K562 (cell line): Measurements from ENCODE around the gene REP15. TPM values are rescaled to one million over a fixed set of nuclear protein-coding genes. Genes with fewer than 3 reads are reported as not detected.

Experiments used
- ATAC-seq: fragments of 200-7000 bp; cut with Tn5 transposase; 3 replicates; pipeline ENCODE4 v1.9.1; 2020; ENCODE audit warnings: moderate library complexity
- Bru-seq: library from RNA; stranded (reverse); fragments of 400-500 nt; gene quantifications from one replicate; lab custom pipeline; 2021; lab: Mats Ljungman, UMichigan
- BruChase-seq, 2 experiments: library from RNA; stranded (reverse); fragments of 400-500 nt; gene quantifications; one replicate each; lab custom pipeline; 2021; lab: Mats Ljungman, UMichigan
- BruUV-seq: library from RNA; stranded (reverse); fragments of 400-500 nt; replicated peaks from 2 replicates; lab custom pipeline; 2021; lab: Mats Ljungman, UMichigan
- CTCF ChIA-PET: fragments of 300-600 bp; formaldehyde crosslinking; extraction: SDS; loops from one replicate; lab custom pipeline; 2021; ENCODE audit warnings: low intra/inter-chr PET ratio; lab: Yijun Ruan, JAX
- POLR2A ChIA-PET: fragments of 300-600, 350-650 bp; sonication (Branson Sonifier 250); formaldehyde crosslinking; extraction: SDS; loops from one replicate; lab custom pipeline; 2021; ENCODE audit warnings: antibody characterized with exemption, inconsistent platforms; lab: Yijun Ruan, JAX
- DNase-seq, 4 experiments: peaks; one replicate each; pipeline versions ENCODE4 v3.0.0 to v3.0.0-alpha.2; 2011 to 2018; ENCODE audit warnings: low spot score in 3 of 4, mixed read lengths in 3 of 4; ENCODE audit errors: extremely low read depth in 1 of 4
- FAIRE-seq: peaks from 2 replicates; lab custom pipeline; 2011; peaks lifted over from hg19 to GRCh38; lab: Jason Lieb, UNC
- H2AFZ ChIP-seq: 2 replicates; pipeline ENCODE4 v1.6.0; 2011; ENCODE audit warnings: low read depth, low read length, control low read depth, inconsistent platforms
- H3K27ac ChIP-seq: fragments of 200-600 bp; 3 replicates; pipeline ENCODE4 v1.8.0; 2011; ENCODE audit warnings: low read depth, mild to moderate bottlenecking, control low read depth, inconsistent platforms, low read length, moderate library complexity, mixed read lengths; ENCODE audit errors: extremely low read depth
- H3K27me3 ChIP-seq, 2 experiments: fragments of 300-600 bp in 1 of 2; 2 replicates in 1 of 2; 3 replicates in 1 of 2; pipeline versions ENCODE4 v1.6.0 to v1.8.0; 2011; ENCODE audit warnings: inconsistent platforms in 2 of 2, low read length in 2 of 2, mild to moderate bottlenecking in 1 of 2, mixed read lengths in 1 of 2, moderate library complexity in 1 of 2; ENCODE audit not compliant: control insufficient read depth in 2 of 2, insufficient read depth in 2 of 2
- H3K36me3 ChIP-seq: fragments of 300-600 bp; 3 replicates; pipeline ENCODE4 v1.8.0; 2011; ENCODE audit warnings: mild to moderate bottlenecking, low read length, inconsistent platforms; ENCODE audit not compliant: control insufficient read depth, insufficient read depth
- H3K4me1 ChIP-seq, 2 experiments: fragments of 200-600 bp in 1 of 2; replicated peaks in 1 of 2; 2 replicates in 1 of 2; 3 replicates in 1 of 2; pipeline versions ENCODE4 v1.5.1 to v1.8.0; 2011; ENCODE audit warnings: inconsistent platforms in 2 of 2, low read length in 2 of 2, mild to moderate bottlenecking in 1 of 2, mixed read lengths in 1 of 2, moderate library complexity in 1 of 2; ENCODE audit not compliant: control insufficient read depth in 2 of 2, insufficient read depth in 2 of 2
- H3K4me2 ChIP-seq: 2 replicates; pipeline ENCODE4 v1.6.1; 2011; ENCODE audit warnings: low read length, control low read depth, inconsistent platforms, mixed read lengths; ENCODE audit not compliant: insufficient read depth
- H3K4me3 ChIP-seq: fragments of 200-600 bp; sonication (generic), shearing (Covaris generic); 2 replicates; pipeline ENCODE4 v1.5.1; 2016; ENCODE audit warnings: control low read depth, inconsistent platforms
- H3K79me2 ChIP-seq: fragments of 200-600 bp; 3 replicates; pipeline ENCODE4 v1.8.0; 2011; ENCODE audit warnings: low read length, inconsistent platforms; ENCODE audit not compliant: control insufficient read depth, insufficient read depth
- H3K9ac ChIP-seq, 2 experiments: 2 replicates each; pipeline versions ENCODE4 v1.6.0 to v1.6.1; 2011; ENCODE audit warnings: low read depth in 2 of 2, low read length in 2 of 2, control low read depth in 1 of 2, inconsistent platforms in 1 of 2, mild to moderate bottlenecking in 1 of 2, mixed read lengths in 1 of 2; ENCODE audit not compliant: insufficient read depth in 1 of 2
- H3K9me1 ChIP-seq: one replicate; pipeline ENCODE4 v1.6.0; 2011; ENCODE audit warnings: inconsistent platforms, mild to moderate bottlenecking, low read length, moderate library complexity; ENCODE audit not compliant: control insufficient read depth, insufficient read depth
- H3K9me3 ChIP-seq: replicated peaks from 2 replicates; pipeline ENCODE4 v1.5.1; 2011; ENCODE audit warnings: low read depth, low read length, inconsistent platforms; ENCODE audit not compliant: control insufficient read depth, insufficient read depth
- H4K20me1 ChIP-seq: replicated peaks from 2 replicates; pipeline ENCODE4 v1.6.1; 2011; ENCODE audit warnings: low read length, inconsistent platforms, mixed read lengths; ENCODE audit not compliant: control insufficient read depth, insufficient read depth
- NONO ChIP-seq, 2 experiments: fragments of 200-400 bp in 1 of 2; fragments of 450-650 bp in 1 of 2; formaldehyde crosslinking in 1 of 2; IDR thresholded peaks; 2 replicates each; pipeline ENCODE4 v1.6.1; 2017; ENCODE audit warnings: low read depth in 2 of 2, mild to moderate bottlenecking in 2 of 2, moderate library complexity in 2 of 2, low read length in 1 of 2
- SAP30 ChIP-seq: fragments of 200-600 bp; sonication (generic); IDR thresholded peaks from 2 replicates; pipeline ENCODE4 v1.6.1; 2012; ENCODE audit warnings: borderline replicate concordance, low read depth, mild to moderate bottlenecking, moderate library complexity, low read length, control low read depth, inconsistent platforms; ENCODE audit not compliant: insufficient read depth, poor library complexity, severe bottlenecking
- ZNF263 ChIP-seq: sonication (generic); formaldehyde crosslinking; IDR thresholded peaks from 2 replicates; pipeline ENCODE4 v1.8.0; 2022; ENCODE audit warnings: mild to moderate bottlenecking, missing genetic modification reagents, borderline replicate concordance
- ZNF77 ChIP-seq: fragments of 250-450 bp; sonication (Bioruptor Pico); IDR thresholded peaks from 2 replicates; pipeline ENCODE4 v1.5.0; 2020
- WGBS: fragments of 100-300 bp; shearing (Covaris generic); methylation state at CpG from one replicate; pipeline ENCODE4 v1.1.6; 2016; ENCODE audit warnings: low coverage, mixed read lengths; ENCODE audit not compliant: insufficient coverage; ENCODE audit errors: missing lambda C conversion rate; 5-methylcytosine and 5-hydroxymethylcytosine counted together
- in situ Hi-C: fragments of 300-500 bp; cut with MboI; formaldehyde crosslinking; loops from 4 replicates; pipeline ENCODE4 v1.15.0; 2018; ENCODE audit warnings: inconsistent platforms, mixed read lengths
- intact Hi-C: fragments of 100-400 bp; cut with micrococcal nuclease; formaldehyde crosslinking; loops from 2 replicates; pipeline ENCODE4 v1.14.2; 2022
- long read RNA-seq, 3 experiments: library from polyadenylated mRNA in 2 of 3; library from RNA in 1 of 3; unstranded in 2 of 3; stranded (forward) in 1 of 3; transcript quantifications; one replicate each; pipeline ENCODE4 v2.0.0, GENCODE V29; 2019 to 2022
- polyA minus RNA-seq, 3 experiments: library from RNA; depleted of rRNA, polyadenylated mRNA; stranded (reverse); fragments of >200 nt; gene quantifications; 2 replicates each; pipeline ENCODE4 v1.2.3, GENCODE V29; 2011
- polyA plus RNA-seq, 8 experiments: library from polyadenylated mRNA; depleted of rRNA in 4 of 8; stranded (reverse) in 5 of 8; unstranded in 3 of 8; fragments of >200 nt; fragmentation: Nextera tagmentation in 2 of 8; fragmentation: Illumina TruSeq in 1 of 8; extraction: Ambion mirVana in 2 of 8; extraction: Trizol in 1 of 8; gene quantifications; 2 replicates each; pipeline versions ENCODE4 v1.2.1 to v1.2.3, GENCODE V29; 2011 to 2014; ENCODE audit warnings: inconsistent platforms in 1 of 8, missing spikeins in 1 of 8
- total RNA-seq, 7 experiments: library from RNA; depleted of rRNA in 6 of 7; stranded (reverse); fragments of >200 nt in 6 of 7; fragmentation: Illumina TruSeq in 2 of 7; extraction: Trizol in 2 of 7; gene quantifications; 2 replicates each; pipeline versions ENCODE4 v1.2.1 to v1.2.3, GENCODE V29; 2011 to 2021; ENCODE audit warnings: low replicate concordance in 1 of 7
- TF ChIP-seq, protein P1 (sequence below): fragments of 250-450 bp; sonication (Bioruptor Pico); IDR thresholded peaks from 2 replicates; pipeline ENCODE4 v1.8.0; 2022; ENCODE audit warnings: inconsistent platforms, mild to moderate bottlenecking, moderate library complexity, borderline replicate concordance
- TF ChIP-seq, protein P2 (sequence below): fragments of 200-800 bp; sonication (Bioruptor generic); IDR thresholded peaks from 2 replicates; pipeline ENCODE4 v1.6.1; 2017; ENCODE audit warnings: missing genetic modification characterization, missing compliant biosample characterization
- TF ChIP-seq, protein P3 (sequence below): fragments of 250-450 bp; sonication (Bioruptor Pico); IDR thresholded peaks from 2 replicates; pipeline ENCODE4 v1.5.0; 2022; ENCODE audit warnings: mild to moderate bottlenecking

The REP15 gene, protein sequence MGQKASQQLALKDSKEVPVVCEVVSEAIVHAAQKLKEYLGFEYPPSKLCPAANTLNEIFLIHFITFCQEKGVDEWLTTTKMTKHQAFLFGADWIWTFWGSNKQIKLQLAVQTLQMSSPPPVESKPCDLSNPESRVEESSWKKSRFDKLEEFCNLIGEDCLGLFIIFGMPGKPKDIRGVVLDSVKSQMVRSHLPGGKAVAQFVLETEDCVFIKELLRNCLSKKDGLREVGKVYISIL
- total RNA-seq (2011; cell fraction: chromatin; rRNA removed; ENCODE audit: low replicate concordance): not detected in 2 replicates
- not detected in 2 replicates for total RNA-seq (2011; cell fraction: nucleolus; rRNA removed)
- not detected in 2 replicates for total RNA-seq (2011; cell fraction: nucleoplasm; rRNA removed)
- total RNA-seq (2014; rRNA removed) (not detected in 2 replicates), total RNA-seq (2014; rRNA removed; fragmentation: Illumina TruSeq; extraction: Trizol) (not detected in 2 replicates), total RNA-seq (2015; rRNA removed; fragmentation: Illumina TruSeq; extraction: Trizol) (not detected in 2 replicates), total RNA-seq (2021) (not detected in 2 replicates), polyA plus RNA-seq (2011; rRNA removed) (not detected in 2 replicates), polyA plus RNA-seq (2014; fragmentation: Illumina TruSeq; extraction: Trizol) (not detected in 2 replicates), polyA plus RNA-seq (2014; fragmentation: Nextera tagmentation; extraction: Ambion mirVana) (not detected), polyA plus RNA-seq (2014; rRNA removed) (not detected in 2 replicates), polyA minus RNA-seq (2011; rRNA and poly(A)+ RNA removed) (not detected in 2 replicates), Bru-seq, nascent RNA (not detected), BruChase-seq, experiment 1, labeled RNA remaining after a 2-hour chase (not detected), BruChase-seq, experiment 2, labeled RNA remaining after a 6-hour chase (not detected)
- not detected in 2 replicates for polyA plus RNA-seq (2011; cell fraction: cytosol; rRNA removed)
- polyA plus RNA-seq (2011; cell fraction: nucleus; rRNA removed): not detected in 2 replicates
- polyA plus RNA-seq (2012): not detected in 2 replicates
- not detected in 2 replicates for polyA minus RNA-seq (2011; cell fraction: cytosol; rRNA and poly(A)+ RNA removed)
- polyA minus RNA-seq (2011; cell fraction: nucleus; rRNA and poly(A)+ RNA removed): not detected in 2 replicates
- long read RNA-seq, experiment 1: 0 reads
- long read RNA-seq, experiment 2: 0 reads
- long read RNA-seq, experiment 3: 0 reads

DNA sequence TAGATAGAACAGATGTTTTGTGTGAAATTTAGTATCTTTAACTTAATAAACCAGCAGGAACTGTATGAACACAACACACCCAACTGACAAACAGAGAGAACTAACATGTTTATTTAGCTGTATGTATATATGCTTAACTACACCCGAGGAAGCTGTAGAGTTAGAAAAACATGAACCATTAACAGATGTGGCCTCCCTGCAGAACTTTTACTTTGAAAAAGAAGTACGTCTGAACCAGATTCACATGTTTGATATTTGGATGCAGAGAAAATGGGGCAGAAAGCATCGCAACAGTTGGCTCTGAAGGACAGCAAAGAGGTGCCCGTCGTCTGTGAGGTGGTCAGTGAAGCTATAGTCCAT is at the start of gene REP15:
REP15 (plus strand) TSS at position 155 of the 360 bp plus-strand sequence; CDS start at position 271, 116 bp downstream.
- Histone ChIP-seq H3K36me3 (no peaks in the 10 kb centered on the region), H2AFZ (no peak within 1 kb of the TSS), H3K9ac (no peak within 1 kb of the TSS), H3K4me1 (no peaks in the 10 kb centered on the region), H4K20me1 (no peaks in the 10 kb centered on the region; the same call in 1 of the 2 replicates), H3K27me3 (peaks cover 15 to 16% of the 10 kb centered on the region in 2 experiments), H3K9me3 (no peaks in the 10 kb centered on the region), H3K79me2 (no peaks in the 10 kb centered on the region), H3K4me3 (no peak within 1 kb of the TSS), H3K27ac (no peak within 1 kb of the TSS), H3K4me2 (no peak within 1 kb of the TSS), H3K9me1 (no peaks in the 10 kb centered on the region)
- in situ Hi-C loops (no loop called here), intact Hi-C loops (no loop called here)
- FAIRE-seq (no peak), ATAC-seq (no peak), DNase-seq (no peak)
- CTCF ChIA-PET: no interaction called here
- WGBS: 1% methylated on average over 5 of the region's 5 CpGs
- POLR2A ChIA-PET: interaction anchor here (0.7 kb wide), 1 partner anchor 18 kb away, joined by 3 read pairs; no protein-coding TSS in a partner anchor
- TF ChIP-seq, protein P1, sequence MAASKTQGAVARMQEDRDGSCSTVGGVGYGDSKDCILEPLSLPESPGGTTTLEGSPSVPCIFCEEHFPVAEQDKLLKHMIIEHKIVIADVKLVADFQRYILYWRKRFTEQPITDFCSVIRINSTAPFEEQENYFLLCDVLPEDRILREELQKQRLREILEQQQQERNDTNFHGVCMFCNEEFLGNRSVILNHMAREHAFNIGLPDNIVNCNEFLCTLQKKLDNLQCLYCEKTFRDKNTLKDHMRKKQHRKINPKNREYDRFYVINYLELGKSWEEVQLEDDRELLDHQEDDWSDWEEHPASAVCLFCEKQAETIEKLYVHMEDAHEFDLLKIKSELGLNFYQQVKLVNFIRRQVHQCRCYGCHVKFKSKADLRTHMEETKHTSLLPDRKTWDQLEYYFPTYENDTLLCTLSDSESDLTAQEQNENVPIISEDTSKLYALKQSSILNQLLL (CRISPR knock-in tag): no peak
- TF ChIP-seq, protein P2, sequence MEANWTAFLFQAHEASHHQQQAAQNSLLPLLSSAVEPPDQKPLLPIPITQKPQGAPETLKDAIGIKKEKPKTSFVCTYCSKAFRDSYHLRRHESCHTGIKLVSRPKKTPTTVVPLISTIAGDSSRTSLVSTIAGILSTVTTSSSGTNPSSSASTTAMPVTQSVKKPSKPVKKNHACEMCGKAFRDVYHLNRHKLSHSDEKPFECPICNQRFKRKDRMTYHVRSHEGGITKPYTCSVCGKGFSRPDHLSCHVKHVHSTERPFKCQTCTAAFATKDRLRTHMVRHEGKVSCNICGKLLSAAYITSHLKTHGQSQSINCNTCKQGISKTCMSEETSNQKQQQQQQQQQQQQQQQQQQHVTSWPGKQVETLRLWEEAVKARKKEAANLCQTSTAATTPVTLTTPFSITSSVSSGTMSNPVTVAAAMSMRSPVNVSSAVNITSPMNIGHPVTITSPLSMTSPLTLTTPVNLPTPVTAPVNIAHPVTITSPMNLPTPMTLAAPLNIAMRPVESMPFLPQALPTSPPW (CRISPR knock-in tag): no peak
- TF ChIP-seq ZNF77 (CRISPR knock-in tag): no peak
- no peak for TF ChIP-seq NONO (IDR thresholded peaks at IDR 0.05; ENCODE audit: low read depth in 2 of 2, low read length in 1 of 2)
- no peak for TF ChIP-seq ZNF263
- no peak for TF ChIP-seq SAP30
- TF ChIP-seq, protein P3, sequence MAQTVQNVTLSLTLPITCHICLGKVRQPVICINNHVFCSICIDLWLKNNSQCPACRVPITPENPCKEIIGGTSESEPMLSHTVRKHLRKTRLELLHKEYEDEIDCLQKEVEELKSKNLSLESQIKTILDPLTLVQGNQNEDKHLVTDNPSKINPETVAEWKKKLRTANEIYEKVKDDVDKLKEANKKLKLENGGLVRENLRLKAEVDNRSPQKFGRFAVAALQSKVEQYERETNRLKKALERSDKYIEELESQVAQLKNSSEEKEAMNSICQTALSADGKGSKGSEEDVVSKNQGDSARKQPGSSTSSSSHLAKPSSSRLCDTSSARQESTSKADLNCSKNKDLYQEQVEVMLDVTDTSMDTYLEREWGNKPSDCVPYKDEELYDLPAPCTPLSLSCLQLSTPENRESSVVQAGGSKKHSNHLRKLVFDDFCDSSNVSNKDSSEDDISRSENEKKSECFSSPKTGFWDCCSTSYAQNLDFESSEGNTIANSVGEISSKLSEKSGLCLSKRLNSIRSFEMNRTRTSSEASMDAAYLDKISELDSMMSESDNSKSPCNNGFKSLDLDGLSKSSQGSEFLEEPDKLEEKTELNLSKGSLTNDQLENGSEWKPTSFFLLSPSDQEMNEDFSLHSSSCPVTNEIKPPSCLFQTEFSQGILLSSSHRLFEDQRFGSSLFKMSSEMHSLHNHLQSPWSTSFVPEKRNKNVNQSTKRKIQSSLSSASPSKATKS (CRISPR knock-in tag): no peak
- no TSS peak for BruUV-seq
